HepG2 (cell line): ENCODE results near the gene UBXN2A. TPM values are rescaled to one million over a fixed set of nuclear protein-coding genes. Genes with fewer than 3 reads are reported as not detected.

Experiments
- AHDC1 ChIP-seq: sonication (generic); formaldehyde crosslinking; IDR thresholded peaks from 2 replicates; pipeline ENCODE4 v1.5.1; 2020; ENCODE audit warnings: mild to moderate bottlenecking, missing genetic modification reagents, borderline replicate concordance
- ISX ChIP-seq: sonication (generic); formaldehyde crosslinking; conservative IDR thresholded peaks from 2 replicates; pipeline ENCODE4 v1.5.0; 2020; ENCODE audit warnings: missing genetic modification reagents
- MXD1 ChIP-seq: sonication (generic); formaldehyde crosslinking; IDR thresholded peaks from 2 replicates; pipeline ENCODE4 v1.4.0; 2020; ENCODE audit warnings: mild to moderate bottlenecking, missing genetic modification reagents
- MYPOP ChIP-seq: sonication (generic); formaldehyde crosslinking; IDR thresholded peaks from 2 replicates; pipeline ENCODE4 v1.8.1; 2023; ENCODE audit warnings: mild to moderate bottlenecking, moderate library complexity, missing genetic modification reagents
- PAXIP1 ChIP-seq: sonication (generic); formaldehyde crosslinking; conservative IDR thresholded peaks from 2 replicates; pipeline ENCODE4 v1.4.0; 2020; ENCODE audit warnings: mild to moderate bottlenecking, missing genetic modification reagents, moderate library complexity
- PREB ChIP-seq: sonication (generic); formaldehyde crosslinking; IDR thresholded peaks from 2 replicates; pipeline ENCODE4 v1.4.0; 2020; ENCODE audit warnings: missing genetic modification reagents
- TFE3 ChIP-seq: IDR thresholded peaks from 2 replicates; pipeline ENCODE4 v1.6.1; 2016
- UBTF ChIP-seq: sonication (generic); formaldehyde crosslinking; IDR thresholded peaks from 2 replicates; pipeline ENCODE4 v1.4.0; 2020; ENCODE audit warnings: mild to moderate bottlenecking, missing genetic modification reagents
- XRCC5 ChIP-seq: fragments of 200-400 bp; formaldehyde crosslinking; optimal IDR thresholded peaks from 2 replicates; pipeline ENCODE3; 2017; ENCODE audit warnings: mild to moderate bottlenecking, low read length
- ZNF737 ChIP-seq: sonication (generic); formaldehyde crosslinking; IDR thresholded peaks from 2 replicates; pipeline ENCODE4 v1.5.0; 2020; ENCODE audit warnings: missing genetic modification reagents, mild to moderate bottlenecking, borderline replicate concordance
- polyA plus RNA-seq, 8 experiments: library from polyadenylated mRNA; depleted of rRNA in 3 of 8; stranded (reverse) in 7 of 8; unstranded in 1 of 8; fragments of >200 nt; fragmentation: Illumina TruSeq in 4 of 8; extraction: Trizol in 4 of 8; gene quantifications; 2 replicates each; pipeline versions ENCODE4 v1.2.1 to v1.2.3, GENCODE V29; 2011 to 2016; ENCODE audit warnings: low read depth in 4 of 8, missing spikeins in 1 of 8, mixed read lengths in 1 of 8; ENCODE audit not compliant: insufficient read depth in 1 of 8
- total RNA-seq, 5 experiments: library from RNA; depleted of rRNA; stranded (reverse); fragments of >200 nt; fragmentation: Illumina TruSeq; extraction: Trizol; gene quantifications; 2 replicates each; pipeline ENCODE4 v1.2.3, GENCODE V29; 2016; ENCODE audit warnings: low read depth in 1 of 5

The UBXN2A gene
- total and polyA plus RNA-seq, 2 of the 13 experiments (the other 11 are each of a cell fraction or from before 2014, with no cell fraction given): 8.3 to 20.9 TPM

- TF ChIP-seq AHDC1 (CRISPR knock-in tag): no peak
- TF ChIP-seq UBTF (CRISPR knock-in tag): peak; percentile 57
- no peak for TF ChIP-seq ZNF737 (CRISPR knock-in tag)
- TF ChIP-seq PREB (CRISPR knock-in tag): no peak
- peak; percentile 69 for TF ChIP-seq XRCC5
- no peak for TF ChIP-seq ISX (CRISPR knock-in tag)
- TF ChIP-seq MXD1: peak; percentile 65; the same call in 1 of the 2 replicates
- TF ChIP-seq TFE3 (CRISPR knock-in tag): 0 out of 2 replicates have a peak, but pooled peaks have one; percentile 16
- no peak for TF ChIP-seq MYPOP (CRISPR knock-in tag)
- TF ChIP-seq PAXIP1 (CRISPR knock-in tag): peak; percentile 61
Measured at GRCh38 chr2:24046930-24047702, 106.9 kb downstream of the UBXN2A start, which contains the start of gene WDCP (continued).
